Hypothalamus (tissue), 51 donors: ENCODE results near the gene FAM53B.

Experiments used
- DNase-seq, 51 donors: peaks; one replicate each; lab custom pipeline; 2025; lab: John Stamatoyannopoulos, UW

Gene FAM53B

DNA sequence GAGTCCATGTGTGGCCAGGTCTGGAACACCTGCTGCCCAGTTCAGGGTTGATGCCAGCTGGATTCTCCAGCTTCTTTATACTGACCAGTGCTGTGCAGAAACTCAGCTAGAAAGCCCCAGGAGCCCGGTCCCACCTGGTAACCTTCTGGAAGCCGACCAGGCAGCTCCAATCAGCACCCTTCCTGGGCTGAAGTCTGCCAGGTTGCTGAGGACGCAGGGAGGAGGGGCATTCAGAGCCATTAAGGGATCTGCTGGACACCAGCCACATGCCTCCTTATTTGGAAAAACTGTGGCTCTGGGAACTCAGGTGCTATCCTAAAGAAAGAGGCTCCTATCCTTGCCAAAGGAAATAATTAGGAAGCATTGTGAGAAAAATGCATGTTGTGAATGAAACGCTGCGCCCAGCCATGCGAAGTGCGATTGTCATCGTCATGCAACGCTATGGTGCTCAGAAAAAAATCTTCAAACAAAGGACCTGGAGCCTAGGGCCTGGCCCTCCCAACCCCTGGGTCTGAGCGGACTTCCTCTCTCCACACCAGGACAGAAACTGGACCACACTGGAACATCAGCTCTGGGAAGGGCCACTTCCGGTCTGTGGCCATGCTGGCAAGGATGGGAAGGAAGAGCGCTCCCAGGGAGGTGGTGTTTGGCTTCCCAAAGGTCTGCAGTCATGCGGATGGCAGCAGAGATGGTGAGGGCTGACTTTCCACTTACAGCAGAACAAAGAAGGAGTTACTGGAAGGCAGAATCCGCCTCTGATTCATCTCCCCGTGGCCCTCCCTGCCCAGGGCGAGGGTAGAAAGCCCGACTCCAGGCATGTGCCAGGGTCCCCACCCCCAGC, 90.1 kb downstream of the FAM53B start:
- DNase-seq, result peak in 3 of 51 donors; percentile 35 to 50 (median 48)

DNA sequence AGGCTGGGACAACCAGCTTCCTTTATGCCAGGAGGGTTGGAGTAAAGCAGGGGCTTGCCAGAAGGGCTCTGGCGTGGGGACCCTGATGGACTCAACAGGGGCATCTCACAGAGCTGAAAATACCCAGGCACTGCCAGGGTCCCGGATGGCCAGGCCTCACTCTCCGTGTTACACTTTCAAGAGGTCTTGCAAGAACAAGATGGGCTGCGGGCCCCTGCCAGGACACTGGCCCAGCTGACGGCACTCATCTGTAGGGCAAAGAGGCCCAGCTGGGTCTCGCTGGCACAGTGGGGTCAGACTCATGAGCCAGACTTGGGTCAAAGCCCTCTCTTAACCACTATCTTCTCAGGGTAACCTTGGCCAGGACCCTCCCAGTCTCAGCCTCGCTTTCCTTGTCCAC, 90.9 kb downstream of the FAM53B start:
- no peak for DNase-seq

DNA sequence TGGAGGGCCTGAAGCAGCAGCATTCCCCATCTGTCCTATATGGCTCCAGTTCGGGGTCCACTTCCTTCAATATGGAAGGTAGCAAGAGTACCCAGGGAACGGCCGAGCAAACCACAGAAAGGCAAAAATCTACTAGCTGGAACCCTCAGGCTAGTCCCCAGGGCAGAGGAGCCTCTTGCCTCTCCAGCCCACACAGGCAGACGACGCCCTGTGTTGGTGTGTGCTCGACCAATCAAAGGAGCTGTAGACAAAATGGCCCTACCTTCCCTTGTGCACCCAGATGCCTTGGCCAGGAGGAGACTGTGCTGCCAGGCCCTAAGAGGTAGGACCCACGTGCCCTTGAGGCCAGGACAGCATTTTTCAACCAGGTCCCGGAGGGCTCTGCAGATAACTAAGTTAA, 91.5 kb downstream of the FAM53B start:
- no peak for DNase-seq

GRCh38 chr10:124652200-124652599, 92.0 kb downstream of the FAM53B start:
- DNase-seq, result no peak

GRCh38 chr10:124651402-124651891, 92.7 kb downstream of the FAM53B start:
- DNase-seq, result no peak

DNA sequence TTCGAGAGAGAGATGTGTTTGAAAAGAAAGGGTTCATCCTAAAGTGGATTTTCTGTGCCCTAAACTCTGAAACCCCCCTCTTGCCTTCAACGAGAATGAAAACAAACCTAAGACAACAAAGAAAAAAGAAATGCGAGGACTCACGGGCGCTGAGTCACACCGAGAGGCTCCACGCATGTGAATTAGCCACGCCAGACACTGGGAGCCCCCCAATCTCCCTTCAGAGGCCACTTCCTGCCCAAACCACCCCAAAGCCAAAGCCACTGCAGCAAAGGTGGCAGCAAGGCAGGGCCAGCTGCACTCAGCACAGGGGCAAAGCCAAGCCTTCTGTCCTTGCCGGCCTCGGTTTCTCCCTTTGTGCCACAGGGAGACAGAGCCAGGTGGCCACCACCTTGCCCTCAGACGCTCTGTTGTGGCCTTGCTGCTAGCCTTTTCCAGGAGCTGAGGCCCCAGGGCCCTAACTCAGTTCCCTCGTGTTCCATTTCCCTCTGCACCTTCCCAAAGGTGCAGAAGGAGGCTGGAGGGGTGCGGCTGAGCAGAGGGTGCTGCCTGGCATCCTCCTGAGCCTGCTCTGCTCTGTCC, 93.3 kb downstream of the FAM53B start:
- no peak for DNase-seq

DNA sequence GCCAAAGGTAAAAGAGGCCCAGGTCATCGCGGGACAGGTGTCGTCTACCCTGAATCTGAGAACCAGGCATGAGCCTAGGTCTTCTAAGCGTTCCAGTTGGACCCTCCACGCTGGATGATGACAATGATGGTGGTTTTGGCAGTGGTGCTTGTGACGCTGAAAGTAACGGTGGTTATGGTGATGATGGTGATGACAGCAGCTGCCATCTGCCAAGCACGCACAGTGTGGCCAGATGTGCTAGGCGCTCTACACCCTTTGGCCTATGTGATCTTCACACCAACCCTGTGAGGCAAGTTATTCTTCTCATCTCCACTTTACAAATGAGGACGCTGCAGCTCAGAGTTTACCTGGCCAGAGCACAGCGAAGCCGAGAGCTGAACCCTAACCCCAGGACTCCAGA, 93.9 kb downstream of the FAM53B start:
- no peak for DNase-seq

GRCh38 chr10:124649214-124649613, 95.0 kb downstream of the FAM53B start:
- DNase-seq, result peak in 26 of 51 donors; percentile 27 to 83 (median 57)

GRCh38 chr10:124648738-124649137, 95.4 kb downstream of the FAM53B start:
- peak in 37 of 51 donors; percentile 10 to 84 (median 67) for DNase-seq

DNA sequence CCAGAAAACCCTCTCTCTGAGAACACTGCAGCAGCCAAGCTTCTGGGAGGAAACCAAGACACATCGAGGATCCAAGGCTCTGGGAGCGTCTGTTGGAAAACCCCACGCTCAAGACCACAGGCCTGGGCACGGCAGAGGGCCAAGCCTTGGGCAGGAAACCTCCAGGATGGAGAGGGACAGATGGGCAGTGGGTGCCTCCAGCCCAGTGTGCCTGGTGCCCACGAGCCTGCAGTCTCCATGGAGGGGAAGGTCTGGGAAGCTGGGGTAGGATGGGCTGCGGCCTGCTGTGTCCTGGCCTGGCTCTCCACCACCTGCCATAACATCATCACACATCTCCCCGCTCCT, 96.1 kb downstream of the FAM53B start:
- DNase-seq, result no peak

- DNase-seq, result peak in 15 of 51 donors; percentile 24 to 50 (median 31)
Observed at GRCh38 chr10:124647421-124648130, 96.6 kb downstream of the FAM53B start.

GRCh38 chr10:124646483-124647352, 97.5 kb downstream of the FAM53B start:
- DNase-seq, result peak in 15 of 51 donors; percentile 26 to 62 (median 36)

DNA sequence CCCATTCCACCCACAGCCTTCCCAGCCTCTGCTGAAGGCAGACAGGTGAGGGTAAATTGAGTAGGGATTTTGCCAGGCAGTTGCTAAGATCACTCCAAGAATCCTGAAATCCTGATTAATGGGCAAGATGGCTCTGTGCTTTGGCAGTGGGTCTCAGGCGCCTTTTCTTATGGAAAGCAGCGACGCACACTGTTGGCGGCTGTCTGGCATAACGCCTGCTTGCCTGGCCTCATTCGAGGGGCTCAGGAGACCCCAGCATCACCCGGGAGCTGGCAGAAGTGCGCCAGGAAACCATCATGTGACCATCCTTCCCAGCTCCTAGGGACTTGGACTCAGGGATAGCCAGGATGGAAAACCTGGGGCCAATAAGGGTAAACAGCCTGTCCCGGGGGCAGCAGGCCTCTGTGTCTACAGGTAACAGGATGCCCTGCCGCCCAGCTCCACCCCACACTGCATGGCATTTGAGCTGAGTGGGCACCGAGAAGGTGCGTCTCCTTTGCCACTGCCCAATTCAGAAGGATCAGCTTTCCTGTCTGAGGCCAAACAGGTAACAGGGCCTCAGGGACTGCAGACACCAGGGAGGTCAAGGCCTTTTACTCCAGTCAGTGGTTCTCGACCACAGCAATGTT, 98.6 kb downstream of the FAM53B start:
- peak in 7 of 51 donors; percentile 23 to 55 (median 40) for DNase-seq

DNA sequence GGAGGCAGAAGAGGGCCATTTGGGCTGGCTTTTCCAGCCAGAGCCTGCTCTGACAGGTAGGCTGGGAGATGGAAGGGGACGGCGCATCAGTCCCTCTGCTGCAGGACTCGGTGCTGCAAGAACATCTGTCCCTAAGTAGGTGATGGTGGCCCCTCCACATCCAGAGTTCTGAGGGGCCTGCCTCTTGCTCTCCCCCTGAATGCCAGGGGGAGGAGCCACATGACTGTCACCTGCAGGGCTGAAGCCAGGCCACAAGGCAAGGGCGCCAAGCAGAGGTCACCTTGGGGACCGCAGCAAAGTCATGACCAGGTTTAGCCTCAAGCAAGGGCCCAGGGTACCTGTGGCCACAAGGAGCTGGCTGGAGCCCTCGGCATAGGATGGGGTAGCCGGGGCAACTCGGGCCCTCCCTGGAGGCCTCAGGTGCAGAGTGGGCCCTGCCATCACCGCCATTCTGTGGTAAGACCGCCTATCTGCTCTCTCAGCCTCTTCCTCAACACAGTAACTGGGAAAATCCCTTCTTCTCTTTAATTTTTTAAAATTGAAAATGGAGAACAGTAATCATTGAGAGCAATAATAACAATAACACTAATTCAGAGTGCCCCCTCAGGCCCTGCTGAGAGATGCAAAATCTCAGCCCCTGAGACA, 99.3 kb downstream of the FAM53B start:
- DNase-seq, result no peak

DNA sequence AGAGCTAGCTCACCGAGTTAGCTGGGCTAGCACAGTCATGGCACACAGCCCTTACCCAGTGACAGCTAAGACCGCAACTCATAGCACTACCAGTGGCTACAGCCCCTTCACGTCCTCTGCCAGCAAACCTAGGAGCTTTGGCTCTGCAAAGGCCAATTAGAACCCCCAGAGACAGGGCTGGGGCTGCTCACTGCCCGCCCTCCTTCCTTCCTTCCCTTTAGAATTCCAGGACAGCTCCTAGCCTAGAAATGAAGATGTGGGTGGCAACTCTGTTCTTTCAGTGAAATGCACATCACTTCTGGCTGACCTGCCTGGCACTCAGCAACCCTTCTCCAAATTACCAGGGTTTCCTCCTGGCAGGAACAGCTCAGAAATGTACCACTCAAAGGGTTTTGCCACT, 99.9 kb downstream of the FAM53B start:
- no peak for DNase-seq

GRCh38 chr10:124643330-124644009, 100.7 kb downstream of the FAM53B start:
- DNase-seq, result peak in 2 of 51 donors; percentile 27 to 31

DNA sequence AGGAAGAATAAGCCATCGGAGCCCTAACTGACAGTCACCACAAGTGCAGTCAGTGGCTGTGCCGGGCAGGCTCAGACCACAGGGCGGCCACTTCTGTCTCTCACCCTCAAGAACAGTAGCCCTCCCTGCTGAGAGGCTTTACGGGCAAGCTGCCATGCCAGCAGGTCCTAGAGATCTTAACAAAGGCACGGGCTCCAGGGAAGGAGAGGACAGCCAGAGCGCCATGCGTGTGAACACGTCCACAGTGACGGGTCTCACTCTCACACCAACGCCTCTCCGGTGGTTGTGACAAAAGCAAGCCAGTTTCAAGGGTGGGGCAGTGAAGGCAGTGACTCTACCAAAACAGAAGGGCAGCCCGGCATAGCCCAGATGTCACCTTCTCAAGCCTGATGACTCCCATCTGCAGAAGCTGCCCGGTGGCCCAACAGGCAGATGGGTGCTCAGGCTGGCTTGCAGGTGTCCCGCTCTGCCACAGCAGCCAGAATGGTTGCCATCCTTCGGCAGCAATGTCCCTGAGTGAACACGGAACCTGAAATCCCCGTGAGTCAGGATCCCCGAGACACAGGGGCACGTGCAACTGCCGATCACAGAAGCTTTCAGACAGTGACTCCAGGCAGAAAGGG, 102.0 kb downstream of the FAM53B start:
- peak in 13 of 51 donors; percentile 9 to 55 (median 33) for DNase-seq
